Osteoblast (primary cell): Measurements from ENCODE around the gene TMSB4X. TPM values are rescaled to one million over a fixed set of nuclear protein-coding genes. Genes with fewer than 3 reads are reported as not detected.

ENCODE experiments used
- DNase-seq: peaks from one replicate; pipeline ENCODE4 v3.0.0; 2011; ENCODE audit warnings: low spot score, mixed read lengths; ENCODE audit not compliant: insufficient read length; ENCODE audit errors: missing footprints
- H2AFZ ChIP-seq: 2 replicates; pipeline ENCODE4 v1.6.0; 2011; ENCODE audit warnings: mild to moderate bottlenecking, low read length
- H3K27ac ChIP-seq: 2 replicates; pipeline ENCODE4 v1.5.1; 2011; ENCODE audit warnings: mild to moderate bottlenecking, low read depth, low read length, moderate library complexity
- H3K27me3 ChIP-seq: 2 replicates; pipeline ENCODE4 v1.6.0; 2012; ENCODE audit warnings: mild to moderate bottlenecking, control low read depth, inconsistent platforms, low read length, moderate library complexity; ENCODE audit not compliant: insufficient read depth
- H3K36me3 ChIP-seq: 2 replicates; pipeline ENCODE4 v1.5.1; 2011; ENCODE audit warnings: mild to moderate bottlenecking, low read length, control low read depth, moderate library complexity; ENCODE audit not compliant: insufficient read depth
- H3K4me1 ChIP-seq: 2 replicates; pipeline ENCODE4 v1.5.1; 2011; ENCODE audit warnings: mild to moderate bottlenecking, low read length, control low read depth, moderate library complexity; ENCODE audit not compliant: insufficient read depth
- H3K4me2 ChIP-seq: 2 replicates; pipeline ENCODE4 v1.6.0; 2011; ENCODE audit warnings: mild to moderate bottlenecking, low read length; ENCODE audit not compliant: insufficient read depth
- H3K4me3 ChIP-seq: fragments of 200-600 bp; sonication (generic); 3 replicates; pipeline ENCODE4 v1.5.1; 2012; ENCODE audit warnings: mild to moderate bottlenecking, low read length, inconsistent platforms; ENCODE audit not compliant: insufficient read depth
- H3K79me2 ChIP-seq: 2 replicates; pipeline ENCODE4 v1.6.0; 2012; ENCODE audit warnings: mild to moderate bottlenecking, low read length, control low read depth, inconsistent platforms; ENCODE audit not compliant: insufficient read depth
- H3K9me3 ChIP-seq: 2 replicates; pipeline ENCODE4 v1.5.1; 2011; ENCODE audit warnings: low read depth, low read length, control low read depth
- H4K20me1 ChIP-seq: 2 replicates; pipeline ENCODE4 v1.6.0; 2012; ENCODE audit warnings: mild to moderate bottlenecking, low read length, control low read depth; ENCODE audit not compliant: insufficient read depth
- total RNA-seq: library from RNA; depleted of rRNA; stranded (reverse); fragments of >200 nt; gene quantifications from 2 replicates; pipeline ENCODE4 v1.2.3, GENCODE V29; 2012
- TF ChIP-seq, protein P1 (sequence below): IDR thresholded peaks from 2 replicates; pipeline ENCODE4 v1.5.1; 2011; ENCODE audit warnings: mild to moderate bottlenecking, low read depth, low read length, moderate library complexity; ENCODE audit errors: extremely low read depth

The TMSB4X gene
- total RNA-seq, 1 donor: 5,120 TPM

DNA sequence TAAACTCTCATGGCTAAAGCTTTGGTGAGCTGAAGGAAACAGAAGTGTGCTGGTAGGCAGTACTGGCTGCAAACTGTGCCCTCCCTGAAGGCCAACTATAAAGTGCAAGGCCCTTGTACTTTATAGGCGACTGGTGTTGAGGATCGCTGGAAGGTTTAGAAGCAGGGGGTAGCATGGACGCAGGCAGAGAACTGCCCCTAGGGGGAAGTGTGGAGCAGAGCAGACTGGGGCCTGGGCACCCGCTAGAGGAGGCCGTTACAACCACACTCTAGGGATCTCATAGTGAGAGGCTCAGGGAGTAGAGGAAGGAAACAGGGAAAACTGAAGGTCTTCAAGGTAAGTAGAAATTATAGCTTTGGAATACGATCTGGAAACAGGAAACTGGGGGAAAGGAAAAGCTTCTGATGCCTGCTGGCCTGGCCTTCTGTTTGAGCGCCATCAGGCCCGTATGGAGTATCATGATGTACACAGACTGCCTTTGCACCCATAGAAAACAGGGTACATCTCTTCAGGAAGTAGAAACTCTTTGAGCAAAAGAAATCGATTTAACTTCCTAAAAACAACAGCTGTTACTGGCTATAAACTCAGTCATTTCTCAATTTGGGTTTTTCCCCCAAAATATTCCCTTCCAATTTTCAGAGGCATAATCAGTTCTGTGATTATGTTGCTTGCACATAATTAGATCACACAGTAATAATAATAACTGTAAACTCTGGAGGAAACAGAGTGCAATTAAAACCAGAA is 23.9 kb upstream of the TMSB4X start:
- no peaks in the 10 kb centered on the region for H4K20me1 ChIP-seq
- TF ChIP-seq, protein P1, sequence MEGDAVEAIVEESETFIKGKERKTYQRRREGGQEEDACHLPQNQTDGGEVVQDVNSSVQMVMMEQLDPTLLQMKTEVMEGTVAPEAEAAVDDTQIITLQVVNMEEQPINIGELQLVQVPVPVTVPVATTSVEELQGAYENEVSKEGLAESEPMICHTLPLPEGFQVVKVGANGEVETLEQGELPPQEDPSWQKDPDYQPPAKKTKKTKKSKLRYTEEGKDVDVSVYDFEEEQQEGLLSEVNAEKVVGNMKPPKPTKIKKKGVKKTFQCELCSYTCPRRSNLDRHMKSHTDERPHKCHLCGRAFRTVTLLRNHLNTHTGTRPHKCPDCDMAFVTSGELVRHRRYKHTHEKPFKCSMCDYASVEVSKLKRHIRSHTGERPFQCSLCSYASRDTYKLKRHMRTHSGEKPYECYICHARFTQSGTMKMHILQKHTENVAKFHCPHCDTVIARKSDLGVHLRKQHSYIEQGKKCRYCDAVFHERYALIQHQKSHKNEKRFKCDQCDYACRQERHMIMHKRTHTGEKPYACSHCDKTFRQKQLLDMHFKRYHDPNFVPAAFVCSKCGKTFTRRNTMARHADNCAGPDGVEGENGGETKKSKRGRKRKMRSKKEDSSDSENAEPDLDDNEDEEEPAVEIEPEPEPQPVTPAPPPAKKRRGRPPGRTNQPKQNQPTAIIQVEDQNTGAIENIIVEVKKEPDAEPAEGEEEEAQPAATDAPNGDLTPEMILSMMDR: peak; percentile 23
- no peaks in the 10 kb centered on the region for H3K9me3 ChIP-seq
- H2AFZ ChIP-seq: peak overlapping the region; percentile 45
- H3K36me3 ChIP-seq: no peaks in the 10 kb centered on the region
- no peak overlapping the region for H3K4me3 ChIP-seq
- H3K27ac ChIP-seq: peak overlapping the region; percentile 92
- H3K27me3 ChIP-seq: no peaks in the 10 kb centered on the region
- H3K4me2 ChIP-seq: no peak overlapping the region
- DNase-seq: no peak
- H3K79me2 ChIP-seq: no peaks in the 10 kb centered on the region
- peaks cover 26% of the 10 kb centered on the region for H3K4me1 ChIP-seq

GRCh38 chrX:12951595-12951975 is 23.3 kb upstream of the TMSB4X start:
- H3K4me2 ChIP-seq: no peak overlapping the region
- H3K4me1 ChIP-seq: peaks cover 31% of the 10 kb centered on the region
- H3K27ac ChIP-seq: no peak overlapping the region
- TF ChIP-seq, protein P1: no peak
- no peaks in the 10 kb centered on the region for H3K27me3 ChIP-seq
- H3K79me2 ChIP-seq: no peaks in the 10 kb centered on the region
- H4K20me1 ChIP-seq: no peaks in the 10 kb centered on the region
- no peak overlapping the region for H3K4me3 ChIP-seq
- no peaks in the 10 kb centered on the region for H3K36me3 ChIP-seq
- no peak overlapping the region for H2AFZ ChIP-seq
- DNase-seq: no peak
- H3K9me3 ChIP-seq: no peaks in the 10 kb centered on the region

DNA sequence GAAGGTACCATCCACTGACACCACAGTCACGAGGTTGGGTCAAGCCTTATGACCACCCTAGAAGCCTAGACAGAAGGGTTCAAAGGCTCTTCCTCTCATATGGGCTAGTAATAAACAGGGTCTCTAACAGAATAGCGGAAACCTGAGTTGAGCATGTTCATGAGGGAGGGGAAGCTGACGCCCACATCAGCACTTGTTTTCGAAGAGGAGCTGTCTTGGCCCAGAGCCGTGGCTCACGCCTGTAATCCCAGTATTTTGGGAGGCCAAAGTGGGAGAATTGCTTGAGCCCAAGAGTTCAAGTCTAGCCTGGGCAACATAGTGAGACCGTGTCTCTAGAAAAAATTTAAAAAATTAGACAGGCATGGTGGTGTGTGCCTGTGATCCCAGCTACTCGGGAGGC is 21.5 kb upstream of the TMSB4X start:
- TF ChIP-seq, protein P1: no peak
- no peak overlapping the region for H3K4me3 ChIP-seq
- no peaks in the 10 kb centered on the region for H3K27me3 ChIP-seq
- H4K20me1 ChIP-seq: no peaks in the 10 kb centered on the region
- H3K9me3 ChIP-seq: no peaks in the 10 kb centered on the region
- DNase-seq: no peak
- H3K4me2 ChIP-seq: no peak overlapping the region
- H3K79me2 ChIP-seq: no peaks in the 10 kb centered on the region
- no peak overlapping the region for H3K27ac ChIP-seq
- H3K36me3 ChIP-seq: no peaks in the 10 kb centered on the region
- peaks cover 31% of the 10 kb centered on the region for H3K4me1 ChIP-seq
- no peak overlapping the region for H2AFZ ChIP-seq

- Histone ChIP-seq H3K4me1 (peaks cover 27% of the 10 kb centered on the region), H4K20me1 (no peaks in the 10 kb centered on the region), H3K27ac (no peak overlapping the region), H3K27me3 (no peaks in the 10 kb centered on the region), H3K9me3 (no peaks in the 10 kb centered on the region), H3K4me2 (no peak overlapping the region), H2AFZ (no peak overlapping the region), H3K4me3 (no peak overlapping the region), H3K79me2 (no peaks in the 10 kb centered on the region), H3K36me3 (no peaks in the 10 kb centered on the region)
- TF ChIP-seq, protein P1: no peak
- no peak for DNase-seq
Observed at GRCh38 chrX:12954376-12954775, 20.5 kb upstream of the TMSB4X start.
